Ovary (tissue), 9 donors: Measurements from ENCODE around the gene MBTPS2. TPM values are rescaled to one million over a fixed set of nuclear protein-coding genes. Genes with fewer than 3 reads are reported as not detected.

ENCODE experiments used
- DNase-seq, 5 donors: peaks; one replicate each; pipeline ENCODE4 v3.0.0-alpha.2; 2019 to 2020
- H3K27ac ChIP-seq, 2 donors: fragments of 200-600 bp; one replicate each; pipeline versions ENCODE4 v1.5.1 to v1.8.0; 2019 to 2022
- H3K27me3 ChIP-seq: fragments of 200-600 bp; one replicate; pipeline ENCODE4 v1.8.0; 2022
- H3K36me3 ChIP-seq: fragments of 200-600 bp; sonication (generic); one replicate; pipeline ENCODE4 v1.5.1; 2019
- H3K4me1 ChIP-seq: one replicate; pipeline ENCODE4 v1.8.1; 2013; ENCODE audit warnings: mild to moderate bottlenecking, moderate library complexity; ENCODE audit not compliant: insufficient read depth
- H3K4me3 ChIP-seq: fragments of 200-600 bp; sonication (generic); one replicate; pipeline ENCODE4 v1.5.1; 2017
- H3K9me3 ChIP-seq, 2 donors: fragments of 200-600 bp in 1 of 2; sonication (generic) in 1 of 2; one replicate each; pipeline versions ENCODE4 v1.5.1 to v1.8.1; 2013 to 2019; ENCODE audit warnings: mild to moderate bottlenecking in 1 of 2, moderate library complexity in 1 of 2
- EP300 ChIP-seq: sonication (generic); formaldehyde crosslinking; IDR thresholded peaks from one replicate; pipeline ENCODE4 v1.6.1; 2017; ENCODE audit warnings: antibody characterized with exemption
- POLR2A ChIP-seq: fragments of 450-650 bp; IDR thresholded peaks from one replicate; pipeline ENCODE4 v1.6.1; 2017; ENCODE audit warnings: antibody characterized with exemption, mild to moderate bottlenecking, moderate library complexity
- whole genome bisulfite sequencing, 3 donors: extraction: QIAGEN DNeasy Blood & Tissue Kit in 1 of 3; methylation state at CpG; one replicate each; pipeline versions ENCODE4 v1.1.5 to v1.1.7; 2013 to 2017; 5-methylcytosine and 5-hydroxymethylcytosine counted together
- intact Hi-C, 4 donors: fragments of 100-400 bp; cut with DNase I; formaldehyde crosslinking; loops; one replicate each; pipeline versions ENCODE4 v1.11.0 to v1.15.1; 2022 to 2023
- polyA plus RNA-seq, 2 donors: library from polyadenylated mRNA; stranded (reverse); fragments of 200-250 nt in 1 of 2; fragments of 350-450 nt in 1 of 2; fragmentation: Illumina TruSeq in 1 of 2; extraction: RNeasy Lipid Tissue Mini Kit (QIAGEN cat#74804) in 1 of 2; gene quantifications; one replicate each; pipeline ENCODE4 v1.2.3, GENCODE V29; 2013 to 2014
- total RNA-seq, 7 donors: library from RNA; depleted of rRNA in 2 of 7; stranded (reverse); fragments of >200 nt in 2 of 7; fragmentation: NEBNext Ultra II Directional in 3 of 7; extraction: Animal tissue kit (Norgen Biotek cat#: 25700) in 3 of 7; gene quantifications; one replicate each; pipeline versions ENCODE4 v1.1.0 to v1.2.4, GENCODE V29; 2016 to 2023
- TF ChIP-seq, protein P1 (sequence below), 3 donors: fragments of 450-650 bp in 2 of 3; fragments of 200-600 bp in 1 of 3; IDR thresholded peaks; one replicate each; pipeline versions ENCODE4 v1.5.1 to v1.8.0; 2016 to 2022; ENCODE audit warnings: antibody characterized with exemption in 3 of 3, mild to moderate bottlenecking in 1 of 3
- donor health status: DM: no; HTN: no; CAD: no; lungs with moderate emphysema.
- donor health status: DM: no; HTN: no; CAD: no.
- donor health status: Bipolar disorder and iron deficiency.
- donor health status: DM: yes; HTN: yes; CAD: no.
- donor health status: DM: no; HTN: no; CAD: no.
- donor health status: DM: yes; HTN: yes; CAD: no.

MBTPS2 gene
- total and polyA plus RNA-seq, 9 donors = 8.3 to 18.7 (median 13.2) TPM

DNA sequence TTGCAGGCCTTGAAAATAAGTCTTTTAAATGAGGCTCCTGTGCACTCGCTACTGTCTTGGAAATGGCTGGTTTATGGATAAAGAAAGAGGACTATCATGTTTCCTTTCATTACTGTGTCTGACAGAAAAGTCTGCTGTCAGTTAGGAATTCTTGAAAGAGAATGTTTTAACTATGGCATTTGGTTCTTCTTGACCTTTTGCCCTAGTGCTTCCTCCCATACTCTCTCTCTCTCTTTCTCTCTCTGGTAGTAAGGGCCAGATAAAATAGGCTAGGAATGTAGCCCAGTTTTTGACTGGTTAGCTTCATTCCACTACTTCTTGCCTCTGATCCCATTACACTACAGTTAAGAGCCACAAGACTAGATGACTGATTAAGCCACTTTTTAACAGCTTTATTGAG, 46.2 kb downstream of the MBTPS2 start:
- Histone ChIP-seq H3K36me3 (no peaks in the 10 kb centered on the region), H3K27me3 (no peaks in the 10 kb centered on the region), H3K4me1 (no peaks in the 10 kb centered on the region), H3K9me3 (no peaks in the 10 kb centered on the region), H3K27ac (no peak overlapping the region), H3K4me3 (no peak overlapping the region)
- TF ChIP-seq, protein P1, sequence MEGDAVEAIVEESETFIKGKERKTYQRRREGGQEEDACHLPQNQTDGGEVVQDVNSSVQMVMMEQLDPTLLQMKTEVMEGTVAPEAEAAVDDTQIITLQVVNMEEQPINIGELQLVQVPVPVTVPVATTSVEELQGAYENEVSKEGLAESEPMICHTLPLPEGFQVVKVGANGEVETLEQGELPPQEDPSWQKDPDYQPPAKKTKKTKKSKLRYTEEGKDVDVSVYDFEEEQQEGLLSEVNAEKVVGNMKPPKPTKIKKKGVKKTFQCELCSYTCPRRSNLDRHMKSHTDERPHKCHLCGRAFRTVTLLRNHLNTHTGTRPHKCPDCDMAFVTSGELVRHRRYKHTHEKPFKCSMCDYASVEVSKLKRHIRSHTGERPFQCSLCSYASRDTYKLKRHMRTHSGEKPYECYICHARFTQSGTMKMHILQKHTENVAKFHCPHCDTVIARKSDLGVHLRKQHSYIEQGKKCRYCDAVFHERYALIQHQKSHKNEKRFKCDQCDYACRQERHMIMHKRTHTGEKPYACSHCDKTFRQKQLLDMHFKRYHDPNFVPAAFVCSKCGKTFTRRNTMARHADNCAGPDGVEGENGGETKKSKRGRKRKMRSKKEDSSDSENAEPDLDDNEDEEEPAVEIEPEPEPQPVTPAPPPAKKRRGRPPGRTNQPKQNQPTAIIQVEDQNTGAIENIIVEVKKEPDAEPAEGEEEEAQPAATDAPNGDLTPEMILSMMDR (IDR thresholded peaks at IDR 0.05) = no peak
- no peak for TF ChIP-seq POLR2A
- no peak for TF ChIP-seq EP300
- intact Hi-C loops = no loop called here
- DNase-seq = no peak
- WGBS, 3 donors = 84 to 87% (median 85%) methylated on average over 1 of the region's 1 CpG

DNA sequence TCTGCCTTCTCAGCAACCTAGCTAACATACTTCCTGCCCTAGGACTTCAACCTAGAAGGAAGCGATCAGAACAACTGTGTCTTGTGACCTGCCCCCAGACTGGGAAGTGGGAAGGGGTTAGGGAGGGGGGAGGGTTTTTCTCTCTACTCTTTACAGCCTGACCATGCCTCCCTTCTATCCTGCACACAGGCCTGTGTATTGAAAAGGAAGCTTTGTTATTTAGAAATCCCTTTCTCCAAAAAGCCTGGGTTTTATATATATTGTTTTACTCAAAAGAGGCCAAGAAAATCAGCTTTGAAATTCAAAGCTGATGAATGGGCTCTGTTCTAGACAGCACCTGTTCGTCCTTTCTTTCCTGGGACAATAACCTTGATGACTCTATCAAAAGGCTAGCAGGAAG, 65.9 kb downstream of the MBTPS2 start:
- H3K4me3 ChIP-seq = no peak overlapping the region
- intact Hi-C loops = no loop called here
- DNase-seq = no peak
- 61 to 76% (median 65%) methylated on average over 2 of the region's 2 CpGs for WGBS, 3 donors
- no peaks in the 10 kb centered on the region for H3K36me3 ChIP-seq
- H3K4me1 ChIP-seq = no peaks in the 10 kb centered on the region
- TF ChIP-seq EP300 = no peak
- no peak overlapping the region for H3K27ac ChIP-seq
- H3K27me3 ChIP-seq = no peaks in the 10 kb centered on the region
- H3K9me3 ChIP-seq = no peaks in the 10 kb centered on the region

DNA sequence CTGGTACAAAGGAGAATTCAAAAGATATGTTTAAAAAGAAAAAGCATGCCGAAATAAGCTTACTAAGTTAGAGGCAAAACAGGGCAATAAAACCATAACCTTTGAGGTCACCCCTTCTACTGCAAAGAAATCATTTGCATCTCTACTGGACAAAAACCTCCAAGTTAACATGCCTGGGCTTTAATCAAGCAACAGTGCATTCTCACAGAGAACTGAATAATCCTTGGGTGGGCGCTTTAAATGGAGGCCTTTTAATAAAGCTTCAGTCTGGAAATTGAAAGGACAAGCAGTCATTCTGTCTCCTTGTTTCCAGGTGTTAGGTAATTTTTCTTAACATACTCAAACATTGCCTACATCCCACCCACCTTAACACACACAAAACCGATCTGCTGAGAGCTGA, 66.5 kb downstream of the MBTPS2 start:
- intact Hi-C loops = no loop called here
- Histone ChIP-seq H3K36me3 (no peaks in the 10 kb centered on the region), H3K27ac (no peak overlapping the region), H3K4me1 (no peaks in the 10 kb centered on the region), H3K27me3 (no peaks in the 10 kb centered on the region), H3K4me3 (no peak overlapping the region), H3K9me3 (no peaks in the 10 kb centered on the region)
- TF ChIP-seq, protein P1 (IDR thresholded peaks at IDR 0.05) = no peak
- TF ChIP-seq EP300 (no peak), POLR2A (no peak)
- DNase-seq = no peak
- WGBS, 3 donors = 74 to 79% (median 77%) methylated on average over 3 of the region's 3 CpGs

DNA sequence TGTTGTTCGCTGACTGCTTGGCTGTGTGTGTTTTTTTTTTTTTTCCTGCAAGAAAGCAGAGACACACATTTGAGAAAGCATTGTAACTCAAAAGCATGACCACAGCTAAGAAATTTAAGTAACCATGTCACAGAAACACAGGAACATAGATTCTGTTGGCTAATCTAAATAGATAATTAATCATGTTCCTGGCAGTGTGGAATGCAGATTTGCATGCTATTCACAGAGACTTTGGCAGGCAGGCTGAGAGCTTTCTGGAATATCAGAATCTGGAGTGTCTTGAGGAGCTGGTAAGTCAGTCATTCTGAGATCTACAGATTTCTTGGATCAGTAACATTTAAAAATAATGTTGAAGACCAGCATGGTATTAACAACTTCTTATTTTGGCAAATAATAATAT, 67.8 kb downstream of the MBTPS2 start:
- DNase-seq = no peak
- H3K4me3 ChIP-seq = no peak overlapping the region
- intact Hi-C loops = no loop called here
- TF ChIP-seq POLR2A (no peak), EP300 (no peak)
- TF ChIP-seq, protein P1 (IDR thresholded peaks at IDR 0.05) = no peak
- H3K36me3 ChIP-seq = no peaks in the 10 kb centered on the region
- H3K27ac ChIP-seq = no peak overlapping the region
- no peaks in the 10 kb centered on the region for H3K4me1 ChIP-seq
- H3K9me3 ChIP-seq = no peaks in the 10 kb centered on the region
- WGBS, 3 donors = 48 to 50% (median 48%) methylated on average over 1 of the region's 1 CpG
- no peaks in the 10 kb centered on the region for H3K27me3 ChIP-seq

DNA sequence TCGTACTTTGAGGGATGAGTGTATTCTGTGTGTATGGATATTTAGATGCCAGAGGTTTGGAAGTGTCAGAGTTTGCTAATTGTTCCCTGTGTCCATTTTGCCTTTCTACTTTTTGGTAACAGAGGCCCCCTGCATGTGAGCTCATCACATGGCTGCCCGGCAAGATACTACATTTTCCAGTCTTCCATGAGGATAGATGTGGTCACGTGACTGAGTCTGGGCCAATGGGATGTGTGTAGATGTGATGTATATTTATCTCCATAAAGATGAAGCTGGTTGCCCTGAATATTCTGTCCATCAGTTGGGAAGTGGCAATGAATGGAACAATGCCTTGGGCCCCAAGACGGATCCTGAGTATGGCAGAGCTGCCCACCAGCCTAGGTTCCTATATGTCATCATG, 72.1 kb downstream of the MBTPS2 start:
- 81 to 90% (median 86%) methylated on average over 4 of the region's 4 CpGs for WGBS, 3 donors
- Histone ChIP-seq H3K27ac (no peak overlapping the region), H3K4me1 (no peaks in the 10 kb centered on the region), H3K9me3 (no peaks in the 10 kb centered on the region), H3K4me3 (no peak overlapping the region), H3K36me3 (no peaks in the 10 kb centered on the region), H3K27me3 (no peaks in the 10 kb centered on the region)
- no peak for DNase-seq
- intact Hi-C loops = no loop called here
- TF ChIP-seq POLR2A (no peak), EP300 (no peak)
- TF ChIP-seq, protein P1 (IDR thresholded peaks at IDR 0.05) = no peak
